WTC11 (cell line): ENCODE data around the gene UHMK1. TPM values are rescaled to one million over a fixed set of nuclear protein-coding genes. Genes with fewer than 3 reads are reported as not detected.

Experiments
- ATAC-seq: fragments of 200-7000 bp; cut with Tn5 transposase; 2 replicates; pipeline ENCODE4 v1.10.0; 2021; ENCODE audit warnings: mild to moderate bottlenecking, moderate library complexity
- CTCF ChIA-PET: fragments of 300-600 bp; sonication (Branson Sonifier 250); formaldehyde crosslinking; loops from one replicate; lab custom pipeline; 2021; ENCODE audit warnings: antibody characterized with exemption; lab: Charles Lee
- POLR2A ChIA-PET: fragments of 350-600 bp; sonication (Branson Sonifier 250); formaldehyde crosslinking; loops from one replicate; lab custom pipeline; 2021; ENCODE audit warnings: antibody characterized with exemption; lab: Charles Lee
- DNase-seq: peaks from one replicate; pipeline ENCODE4 v3.0.0; 2021; ENCODE audit warnings: low spot score
- H3K27ac Mint-ChIP-seq: 2 replicates; pipeline ENCODE4 v1.8.0; 2021; ENCODE audit warnings: mixed read lengths
- H3K27me3 Mint-ChIP-seq: 2 replicates; pipeline ENCODE4 v1.8.0; 2021; ENCODE audit warnings: low read depth, mild to moderate bottlenecking, moderate library complexity, mixed read lengths
- H3K36me3 Mint-ChIP-seq: 2 replicates; pipeline ENCODE4 v1.8.0; 2021; ENCODE audit warnings: mixed read lengths
- H3K4me1 Mint-ChIP-seq: 2 replicates; pipeline ENCODE4 v1.8.0; 2022; ENCODE audit warnings: mixed read lengths
- H3K4me3 Mint-ChIP-seq: 2 replicates; pipeline ENCODE4 v1.8.0; 2021; ENCODE audit warnings: mild to moderate bottlenecking, moderate library complexity, mixed read lengths
- H3K9me3 Mint-ChIP-seq: 2 replicates; pipeline ENCODE4 v1.8.0; 2021; ENCODE audit warnings: mixed read lengths
- CBFB ChIP-seq: sonication (generic); formaldehyde crosslinking; IDR thresholded peaks from 2 replicates; pipeline ENCODE4 v1.8.1; 2022; ENCODE audit warnings: mild to moderate bottlenecking, low read depth, missing genetic modification reagents
- ESRRA ChIP-seq: sonication (generic); formaldehyde crosslinking; IDR thresholded peaks from 2 replicates; pipeline ENCODE4 v1.8.1; 2022; ENCODE audit warnings: mild to moderate bottlenecking, missing genetic modification reagents, borderline replicate concordance
- FOXP4 ChIP-seq: sonication (generic); formaldehyde crosslinking; IDR thresholded peaks from 2 replicates; pipeline ENCODE4 v1.8.0; 2022; ENCODE audit warnings: mild to moderate bottlenecking, missing genetic modification reagents
- JAZF1 ChIP-seq: fragments of 250-450 bp; sonication (Bioruptor Pico); IDR thresholded peaks from 2 replicates; pipeline ENCODE4 v1.9.0; 2021; ENCODE audit warnings: moderate library complexity, mild to moderate bottlenecking, inconsistent platforms
- JUN ChIP-seq: sonication (generic); formaldehyde crosslinking; IDR thresholded peaks from 2 replicates; pipeline ENCODE4 v1.8.0; 2023; ENCODE audit warnings: mild to moderate bottlenecking, missing genetic modification reagents
- NFYB ChIP-seq: sonication (generic); formaldehyde crosslinking; conservative IDR thresholded peaks from 2 replicates; pipeline ENCODE4 v1.8.0; 2022; ENCODE audit warnings: low read depth, missing genetic modification reagents
- NR1H2 ChIP-seq: sonication (generic); formaldehyde crosslinking; IDR thresholded peaks from 2 replicates; pipeline ENCODE4 v1.9.0; 2021; ENCODE audit warnings: mild to moderate bottlenecking, moderate library complexity, missing genetic modification reagents
- NR2C2 ChIP-seq: sonication (generic); formaldehyde crosslinking; IDR thresholded peaks from 2 replicates; pipeline ENCODE4 v1.8.0; 2022; ENCODE audit warnings: mild to moderate bottlenecking, missing genetic modification reagents
- RELA ChIP-seq: sonication (generic); formaldehyde crosslinking; IDR thresholded peaks from 2 replicates; pipeline ENCODE4 v1.8.1; 2022; ENCODE audit warnings: missing genetic modification reagents, mild to moderate bottlenecking, borderline replicate concordance
- RORB ChIP-seq: fragments of 250-450 bp; sonication (Bioruptor Pico); IDR thresholded peaks from 2 replicates; pipeline ENCODE4 v1.9.0; 2021; ENCODE audit warnings: mild to moderate bottlenecking
- SMAD3 ChIP-seq: sonication (generic); formaldehyde crosslinking; IDR thresholded peaks from 2 replicates; pipeline ENCODE4 v1.8.0; 2022; ENCODE audit warnings: missing genetic modification reagents, mild to moderate bottlenecking, borderline replicate concordance
- SMAD4 ChIP-seq: sonication (generic); formaldehyde crosslinking; IDR thresholded peaks from 2 replicates; pipeline ENCODE4 v1.8.0; 2022; ENCODE audit warnings: mild to moderate bottlenecking, missing genetic modification reagents
- STAT6 ChIP-seq: sonication (generic); formaldehyde crosslinking; conservative IDR thresholded peaks from 2 replicates; pipeline ENCODE4 v1.8.1; 2023; ENCODE audit warnings: mild to moderate bottlenecking, low read depth, missing genetic modification reagents, moderate library complexity
- USF1 ChIP-seq: sonication (generic); formaldehyde crosslinking; IDR thresholded peaks from 2 replicates; pipeline ENCODE4 v1.8.0; 2022; ENCODE audit warnings: mild to moderate bottlenecking, missing genetic modification reagents
- ZBTB21 ChIP-seq: sonication (generic); formaldehyde crosslinking; IDR thresholded peaks from 2 replicates; pipeline ENCODE4 v1.8.1; 2023; ENCODE audit warnings: mild to moderate bottlenecking, missing genetic modification reagents, borderline replicate concordance
- ZNF121 ChIP-seq: sonication (generic); formaldehyde crosslinking; IDR thresholded peaks from 2 replicates; pipeline ENCODE4 v1.8.0; 2023; ENCODE audit warnings: missing genetic modification reagents
- ZNF232 ChIP-seq: sonication (generic); formaldehyde crosslinking; IDR thresholded peaks from 2 replicates; pipeline ENCODE4 v1.8.0; 2022; ENCODE audit warnings: mild to moderate bottlenecking, missing genetic modification reagents
- ZNF263 ChIP-seq: sonication (generic); formaldehyde crosslinking; IDR thresholded peaks from 2 replicates; pipeline ENCODE4 v1.8.1; 2022; ENCODE audit warnings: low read depth, mild to moderate bottlenecking, moderate library complexity, missing genetic modification reagents
- ZNF416 ChIP-seq: fragments of 250-450 bp; sonication (Bioruptor Pico); IDR thresholded peaks from 2 replicates; pipeline ENCODE4 v1.9.0; 2021; ENCODE audit warnings: mild to moderate bottlenecking, inconsistent platforms
- ZNF425 ChIP-seq: fragments of 250-450 bp; sonication (Bioruptor Pico); conservative IDR thresholded peaks from 2 replicates; pipeline ENCODE4 v1.9.0; 2021; ENCODE audit warnings: mild to moderate bottlenecking
- ZNF512 ChIP-seq: sonication (generic); formaldehyde crosslinking; IDR thresholded peaks from 2 replicates; pipeline ENCODE4 v1.8.1; 2022; ENCODE audit warnings: missing genetic modification reagents, borderline replicate concordance
- ZSCAN18 ChIP-seq: fragments of 250-450 bp; sonication (Bioruptor Pico); IDR thresholded peaks from 2 replicates; pipeline ENCODE4 v2.1.2; 2022; ENCODE audit warnings: mild to moderate bottlenecking, moderate library complexity
- total RNA-seq: library from RNA; stranded (reverse); gene quantifications from 3 replicates; pipeline ENCODE4 v1.2.3, GENCODE V29; 2021

The UHMK1 gene
- total RNA-seq, 1 experiment from 2014 or later, result 20.0 TPM

GRCh38 chr1:162470216-162470615 lies 27.4 kb upstream of the UHMK1 start:
- ATAC-seq, result no peak
- Mint-ChIP-seq H3K4me1 (peaks cover 14% of the 10 kb centered on the region), H3K27ac (no peak overlapping the region), H3K36me3 (peaks cover 2% of the 10 kb centered on the region), H3K9me3 (peaks cover 3% of the 10 kb centered on the region; the same call in 1 of the 2 replicates)
- no peak for DNase-seq
- POLR2A ChIA-PET, result no interaction called here
- no peak for TF ChIP-seq CBFB
- TF ChIP-seq ZBTB21 (CRISPR knock-in tag), result no peak
- no peak for TF ChIP-seq USF1
- no peak for TF ChIP-seq SMAD3
- no peak for TF ChIP-seq ZNF121
- no peak for TF ChIP-seq SMAD4 (CRISPR knock-in tag)
- TF ChIP-seq NR2C2 (CRISPR knock-in tag), result no peak
- TF ChIP-seq ESRRA (CRISPR knock-in tag), result no peak
- no peak for TF ChIP-seq NFYB (CRISPR knock-in tag)
- no peak for TF ChIP-seq NR1H2 (CRISPR knock-in tag)
- no peak for TF ChIP-seq RORB (CRISPR knock-in tag)
- no peak for TF ChIP-seq JUN
- TF ChIP-seq ZNF416, result no peak
- TF ChIP-seq RELA (CRISPR knock-in tag), result no peak
- TF ChIP-seq ZNF232, result no peak
- no peak for TF ChIP-seq FOXP4 (CRISPR knock-in tag)
- TF ChIP-seq, all 79 proteins: peak for 0
- Mint-ChIP-seq H3K4me3 (no peak overlapping the region), H3K27me3 (no peaks in the 10 kb centered on the region)
- CTCF ChIA-PET, result no interaction called here

- no peaks in the 10 kb centered on the region for H3K27me3 Mint-ChIP-seq
- POLR2A ChIA-PET, result no interaction called here
- peak overlapping the region; percentile 78 for H3K27ac Mint-ChIP-seq
- ATAC-seq (peak; percentile 61), DNase-seq (no peak)
- no peak for TF ChIP-seq STAT6 (CRISPR knock-in tag)
- CTCF ChIA-PET, result interaction anchor here (0.6 to 0.7 kb wide), 2 partner anchors 10 to 114 kb away, joined by 3 read pairs; no protein-coding TSS in a partner anchor
- peaks cover 5% of the 10 kb centered on the region for H3K36me3 Mint-ChIP-seq
- peaks cover 7% of the 10 kb centered on the region for H3K9me3 Mint-ChIP-seq
- H3K4me1 Mint-ChIP-seq, result peaks cover 21% of the 10 kb centered on the region
- H3K4me3 Mint-ChIP-seq, result peak overlapping the region; percentile 12; the same call in 1 of the 2 replicates
Observed at GRCh38 chr1:162471290-162471853, 26.2 kb upstream of the UHMK1 start.

- peaks cover 21% of the 10 kb centered on the region for H3K4me1 Mint-ChIP-seq
- ATAC-seq (peak; percentile 13; the same call in 1 of the 2 replicates), DNase-seq (no peak)
- H3K36me3 Mint-ChIP-seq, result peaks cover 5% of the 10 kb centered on the region
- POLR2A ChIA-PET, result no interaction called here
- H3K9me3 Mint-ChIP-seq, result peaks cover 7% of the 10 kb centered on the region
- H3K27me3 Mint-ChIP-seq, result no peaks in the 10 kb centered on the region
- no peak overlapping the region for H3K4me3 Mint-ChIP-seq
- CTCF ChIA-PET, result interaction anchor here (1.2 to 2.1 kb wide), 3 partner anchors 77 to 419 kb away, joined by 5 to 8 read pairs (median 6); no protein-coding TSS in a partner anchor
- no peak overlapping the region for H3K27ac Mint-ChIP-seq
- TF ChIP-seq RORB (CRISPR knock-in tag) (no peak), ZNF263 (no peak), JAZF1 (CRISPR knock-in tag) (no peak), ZSCAN18 (CRISPR knock-in tag) (no peak), ZNF425 (CRISPR knock-in tag) (no peak), ZNF512 (CRISPR knock-in tag) (no peak)
Observed at GRCh38 chr1:162475089-162475488, 22.5 kb upstream of the UHMK1 start.
